Natural killer cell treated with Interleukin-12 subunit alpha and Interleukin-12 subunit beta and Interleukin-15 and Interleukin-18, amount 100 ng/mL, for 72 hours (primary cell): Measurements from ENCODE around the gene POU6F1. TPM values are rescaled to one million over a fixed set of nuclear protein-coding genes. Genes with fewer than 3 reads are reported as not detected.

ENCODE experiments used
- ATAC-seq, 2 donors: fragments of 150-1000 bp; cut with Tn5 transposase in 1 of 2; sonication (Bioruptor Pico), chemical (Tn5 transposase) in 1 of 2; 2 replicates each; pipeline ENCODE4 v1.10.0; 2021
- DNase-seq: peaks from one replicate; pipeline ENCODE4 v3.0.0; 2022; ENCODE audit warnings: low spot score
- H3K27ac Mint-ChIP-seq, 2 donors: 1 replicate in 1 of 2; 2 replicates in 1 of 2; pipeline ENCODE4 v1.8.0; 2022; ENCODE audit warnings: mixed read lengths in 2 of 2, mild to moderate bottlenecking in 1 of 2, moderate library complexity in 1 of 2
- H3K27me3 Mint-ChIP-seq, 2 donors: 1 replicate in 1 of 2; 2 replicates in 1 of 2; pipeline ENCODE4 v1.8.0; 2022; ENCODE audit warnings: mixed read lengths in 2 of 2
- H3K36me3 Mint-ChIP-seq: one replicate; pipeline ENCODE4 v1.8.0; 2022; ENCODE audit warnings: mixed read lengths
- H3K4me1 Mint-ChIP-seq, 2 donors: 1 replicate in 1 of 2; 2 replicates in 1 of 2; pipeline ENCODE4 v1.8.0; 2022; ENCODE audit warnings: low read depth in 2 of 2, mixed read lengths in 2 of 2, mild to moderate bottlenecking in 1 of 2
- H3K4me3 Mint-ChIP-seq: one replicate; pipeline ENCODE4 v1.8.0; 2022; ENCODE audit warnings: mixed read lengths
- H3K9me3 Mint-ChIP-seq: 2 replicates; pipeline ENCODE4 v1.8.0; 2022; ENCODE audit warnings: mixed read lengths
- total RNA-seq, 2 donors: library from RNA; stranded (reverse); gene quantifications; one replicate each; pipeline ENCODE4 v1.2.3, GENCODE V29; 2022

The POU6F1 gene
- total RNA-seq, 2 donors from 2014 or later, result 3.6 to 5.3 TPM

GRCh38 chr12:51185171-51185717, 32.6 kb downstream of the POU6F1 start:
- DNase-seq (no peak), ATAC-seq (no peak)
- Mint-ChIP-seq H3K4me1 (no peaks in the 10 kb centered on the region), H3K27me3 (no peaks in the 10 kb centered on the region), H3K27ac (no peak overlapping the region), H3K36me3 (no peaks in the 10 kb centered on the region), H3K4me3 (no peak overlapping the region), H3K9me3 (no peaks in the 10 kb centered on the region)

DNA sequence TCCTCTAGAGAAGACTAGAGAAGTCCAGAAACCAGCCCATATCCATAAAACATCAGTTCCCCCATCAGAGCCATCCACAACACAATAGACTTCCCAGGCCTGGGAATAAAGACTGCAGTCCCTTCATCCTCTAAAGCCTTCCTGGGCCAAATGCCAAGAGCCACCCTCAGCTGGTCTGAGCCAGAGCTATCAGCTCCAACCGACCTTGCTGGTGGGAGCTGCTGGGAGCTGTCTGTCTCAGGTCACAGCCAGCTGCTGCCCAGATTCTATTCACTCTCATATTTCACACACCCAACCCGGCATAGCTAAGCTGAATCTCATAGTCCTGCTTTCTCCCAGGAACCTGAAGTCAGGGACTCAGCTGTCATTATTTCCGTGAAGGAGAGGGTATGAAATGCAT, 34.0 kb downstream of the POU6F1 start:
- H3K9me3 Mint-ChIP-seq, result no peaks in the 10 kb centered on the region
- DNase-seq (no peak), ATAC-seq (no peak)
- no peak overlapping the region for H3K4me3 Mint-ChIP-seq
- H3K36me3 Mint-ChIP-seq, result no peaks in the 10 kb centered on the region
- no peaks in the 10 kb centered on the region for H3K27me3 Mint-ChIP-seq
- no peak overlapping the region for H3K27ac Mint-ChIP-seq
- no peaks in the 10 kb centered on the region for H3K4me1 Mint-ChIP-seq

DNA sequence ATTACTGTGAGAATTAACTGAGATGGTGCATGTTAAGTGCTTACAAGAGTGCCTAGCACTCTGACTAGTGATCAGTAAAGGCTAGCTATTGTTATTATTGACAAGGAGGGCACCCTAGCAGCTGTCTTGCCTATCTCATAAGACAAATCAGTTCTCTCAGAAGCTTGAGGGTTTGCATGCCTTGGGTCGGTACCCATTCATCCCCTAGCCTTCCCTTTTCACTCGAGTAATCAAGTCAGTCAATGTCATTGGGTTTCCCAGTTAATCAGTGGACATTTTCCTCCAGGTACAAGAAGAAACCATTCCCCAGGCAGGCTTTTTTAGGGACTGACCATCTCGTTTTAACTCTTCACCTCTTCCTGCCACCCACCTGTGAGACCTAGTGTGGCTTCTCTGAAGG, 34.5 kb downstream of the POU6F1 start:
- Mint-ChIP-seq H3K9me3 (no peaks in the 10 kb centered on the region), H3K36me3 (no peaks in the 10 kb centered on the region), H3K27ac (no peak overlapping the region), H3K27me3 (no peaks in the 10 kb centered on the region), H3K4me1 (no peaks in the 10 kb centered on the region), H3K4me3 (no peak overlapping the region)
- no peak for ATAC-seq
- no peak for DNase-seq

DNA sequence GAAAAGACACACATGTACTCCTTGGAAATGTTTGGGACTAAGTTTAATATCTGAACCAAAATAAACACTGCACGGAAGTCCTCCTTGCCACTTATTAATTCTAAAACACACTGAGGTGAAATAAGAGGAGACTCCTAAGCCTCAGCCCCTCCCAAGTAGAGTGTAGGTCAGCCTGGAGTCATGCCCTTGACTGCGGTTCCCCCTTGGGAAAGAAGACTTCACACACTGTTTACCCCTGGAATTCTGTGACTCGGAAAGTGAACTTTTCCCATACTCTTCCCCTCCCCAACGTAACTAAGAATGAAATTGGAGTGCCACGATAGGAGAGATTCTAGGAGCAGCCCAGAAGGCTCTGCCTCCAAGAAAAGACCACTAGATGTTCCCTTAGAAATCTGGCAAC, 36.3 kb downstream of the POU6F1 start:
- Mint-ChIP-seq H3K4me1 (no peaks in the 10 kb centered on the region), H3K27me3 (no peaks in the 10 kb centered on the region), H3K27ac (no peak overlapping the region), H3K4me3 (no peak overlapping the region), H3K36me3 (no peaks in the 10 kb centered on the region), H3K9me3 (no peaks in the 10 kb centered on the region)
- no peak for ATAC-seq
- DNase-seq, result no peak

GRCh38 chr12:51177897-51178296, 40.0 kb downstream of the POU6F1 start:
- H3K4me3 Mint-ChIP-seq, result no peak overlapping the region
- H3K27ac Mint-ChIP-seq, result no peak overlapping the region
- H3K9me3 Mint-ChIP-seq, result no peaks in the 10 kb centered on the region
- no peak for DNase-seq
- peaks cover 3 to 5% of the 10 kb centered on the region in 2 donors for H3K4me1 Mint-ChIP-seq
- H3K36me3 Mint-ChIP-seq, result no peaks in the 10 kb centered on the region
- ATAC-seq, result no peak
- no peaks in the 10 kb centered on the region for H3K27me3 Mint-ChIP-seq

- no peak for ATAC-seq
- Mint-ChIP-seq H3K9me3 (no peaks in the 10 kb centered on the region), H3K4me3 (no peak overlapping the region), H3K4me1 (peaks cover 7 to 8% of the 10 kb centered on the region in 2 donors), H3K27me3 (no peaks in the 10 kb centered on the region), H3K36me3 (no peaks in the 10 kb centered on the region), H3K27ac (no peak overlapping the region)
- no peak for DNase-seq
These were observed 43.4 kb downstream of the POU6F1 start for GRCh38 chr12:51174501-51174900.

DNA sequence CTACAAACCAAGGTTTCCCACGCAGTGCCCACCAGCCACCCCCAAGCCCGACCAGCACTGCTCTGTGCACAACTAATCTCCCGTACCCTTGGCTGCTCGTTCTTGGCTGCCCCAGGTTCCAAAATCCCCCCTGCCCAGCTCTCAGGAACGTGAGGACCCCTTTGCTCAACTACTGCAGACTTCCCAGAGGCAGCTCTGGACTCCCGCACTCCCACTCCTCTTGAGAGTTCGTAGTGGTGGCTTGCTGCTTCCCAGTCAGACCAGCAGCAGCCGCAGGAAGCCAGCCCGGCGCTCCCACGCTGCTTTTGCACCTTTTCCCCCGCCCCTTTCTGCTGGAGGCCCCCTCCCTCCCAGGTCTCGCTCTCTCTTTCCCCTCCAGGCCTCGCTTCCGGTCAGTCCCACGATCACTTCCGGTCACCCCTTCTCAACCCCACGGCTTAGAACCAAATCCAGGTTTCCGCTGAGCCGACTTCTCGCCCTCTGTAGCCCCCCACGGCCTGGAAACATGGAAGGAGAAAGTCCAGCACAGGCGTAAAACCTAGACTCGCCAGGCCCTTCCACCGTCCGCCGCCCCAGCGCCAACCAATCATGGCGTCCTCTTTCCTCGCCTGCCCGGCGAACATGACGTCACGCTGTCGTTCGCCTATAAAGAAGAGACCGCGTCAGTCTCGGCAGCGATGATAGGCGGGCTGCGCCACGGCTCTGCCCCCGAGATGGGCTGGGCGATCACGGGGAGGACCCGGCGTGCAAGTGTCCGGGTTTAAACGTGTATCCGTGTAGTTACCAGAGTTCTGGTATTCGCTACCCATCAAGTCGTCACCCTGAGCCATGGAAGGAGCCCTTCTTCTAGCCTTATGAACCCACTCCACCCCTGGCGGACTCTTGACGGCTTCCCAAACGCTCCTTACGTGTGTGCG, 45.1 kb downstream of the POU6F1 start, which contains the start of gene TFCP2:
Gene TFCP2 (minus strand): TSS at position 621 of the 917 bp plus-strand sequence. CDS start 713 bp downstream, outside the sequence.
- H3K27me3 Mint-ChIP-seq, result no peaks in the 10 kb centered on the region
- no peak within 1 kb of the TSS for H3K27ac Mint-ChIP-seq
- ATAC-seq (peak; percentile 99), DNase-seq (peak; percentile 96)
- H3K4me3 Mint-ChIP-seq, result no peak within 1 kb of the TSS
- H3K9me3 Mint-ChIP-seq, result no peaks in the 10 kb centered on the region
- H3K4me1 Mint-ChIP-seq, result peaks cover 12% of the 10 kb centered on the region in 2 donors
- no peaks in the 10 kb centered on the region for H3K36me3 Mint-ChIP-seq

DNA sequence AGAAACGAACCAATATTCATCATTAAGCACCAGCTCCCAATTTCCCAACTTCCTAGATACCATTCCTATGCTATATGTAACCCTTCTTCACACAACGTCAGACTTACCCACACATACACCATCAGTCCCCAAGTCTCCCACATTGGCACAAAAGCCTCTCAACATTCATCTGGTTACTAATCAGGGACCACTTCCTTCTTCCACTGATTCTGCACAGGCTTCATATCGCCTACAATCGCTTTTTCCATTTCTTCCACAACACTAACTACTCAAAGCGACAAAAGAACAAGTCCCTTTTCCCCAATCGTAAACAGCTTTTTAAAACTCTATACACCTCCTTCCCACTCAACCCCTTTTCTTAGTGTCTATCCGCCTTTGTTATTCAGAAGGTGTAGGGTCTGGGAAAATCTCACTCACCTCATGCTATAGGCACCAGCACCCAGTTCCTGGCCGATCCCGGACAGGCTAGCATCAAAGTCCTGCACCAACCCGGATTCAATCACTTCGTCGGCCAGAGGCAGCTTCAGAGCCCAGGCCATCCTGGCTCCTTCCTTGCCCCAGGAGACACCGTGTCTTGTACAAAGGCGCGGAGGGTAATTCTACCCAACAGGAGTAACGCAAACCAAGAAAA, 45.9 kb downstream of the POU6F1 start:
- Mint-ChIP-seq H3K27ac (no peak overlapping the region), H3K4me1 (peaks cover 12 to 15% of the 10 kb centered on the region in 2 donors), H3K9me3 (no peaks in the 10 kb centered on the region), H3K27me3 (no peaks in the 10 kb centered on the region), H3K36me3 (no peaks in the 10 kb centered on the region), H3K4me3 (no peak overlapping the region)
- DNase-seq (no peak), ATAC-seq (peak in 1 of 2 donors; percentile 1)

- no peaks in the 10 kb centered on the region for H3K27me3 Mint-ChIP-seq
- ATAC-seq (no peak), DNase-seq (no peak)
- H3K4me3 Mint-ChIP-seq, result no peak overlapping the region
- H3K4me1 Mint-ChIP-seq, result peaks cover 39 to 44% of the 10 kb centered on the region in 2 donors
- H3K27ac Mint-ChIP-seq, result no peak overlapping the region
- no peaks in the 10 kb centered on the region for H3K36me3 Mint-ChIP-seq
- no peaks in the 10 kb centered on the region for H3K9me3 Mint-ChIP-seq
These were observed 54.1 kb downstream of the POU6F1 start for GRCh38 chr12:51163795-51164194.

- no peak for DNase-seq
- no peak for ATAC-seq
- H3K9me3 Mint-ChIP-seq, result no peaks in the 10 kb centered on the region
- no peaks in the 10 kb centered on the region for H3K36me3 Mint-ChIP-seq
- H3K27ac Mint-ChIP-seq, result no peak overlapping the region
- peaks cover 39 to 45% of the 10 kb centered on the region in 2 donors for H3K4me1 Mint-ChIP-seq
- no peaks in the 10 kb centered on the region for H3K27me3 Mint-ChIP-seq
- H3K4me3 Mint-ChIP-seq, result no peak overlapping the region
These were observed 55.6 kb downstream of the POU6F1 start for GRCh38 chr12:51162217-51162616.

DNA sequence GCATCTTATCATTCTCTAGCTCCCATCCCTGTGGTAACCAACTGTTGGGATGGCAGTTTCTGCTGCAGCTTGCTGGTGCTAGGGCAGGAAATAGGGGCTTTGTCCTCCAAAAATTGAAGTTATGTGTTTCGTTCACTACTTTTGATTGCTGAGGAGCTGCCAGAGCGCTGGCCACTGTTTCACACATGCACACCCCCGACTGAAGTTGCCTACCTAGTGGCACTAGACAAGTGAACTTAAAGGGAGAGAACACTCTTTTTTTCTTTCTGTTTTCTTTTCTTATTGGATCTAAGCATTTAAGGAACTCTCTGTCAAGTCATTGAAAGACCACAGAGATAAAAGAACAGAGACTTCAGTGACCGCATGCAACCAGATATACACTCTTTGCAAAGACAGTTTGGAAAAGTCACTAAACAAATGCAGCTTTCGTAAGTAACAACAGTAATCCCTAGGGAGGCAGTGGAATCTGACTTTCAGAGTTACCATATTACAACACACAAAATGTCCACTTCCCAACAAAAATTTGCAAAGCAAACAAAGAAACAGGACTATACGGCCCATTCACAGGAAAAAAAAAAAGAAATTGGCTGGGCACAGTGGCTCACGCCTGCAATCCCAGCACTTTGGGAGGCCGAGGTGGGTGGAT, 56.9 kb downstream of the POU6F1 start:
- peak overlapping the region; percentile 64 for H3K4me3 Mint-ChIP-seq
- H3K27ac Mint-ChIP-seq, result peak overlapping the region in 1 of 2 donors; percentile 53
- DNase-seq (no peak), ATAC-seq (peak in 1 of 2 donors; percentile 68)
- H3K36me3 Mint-ChIP-seq, result no peaks in the 10 kb centered on the region
- no peaks in the 10 kb centered on the region for H3K9me3 Mint-ChIP-seq
- H3K4me1 Mint-ChIP-seq, result peaks cover 33 to 41% of the 10 kb centered on the region in 2 donors
- no peaks in the 10 kb centered on the region for H3K27me3 Mint-ChIP-seq

DNA sequence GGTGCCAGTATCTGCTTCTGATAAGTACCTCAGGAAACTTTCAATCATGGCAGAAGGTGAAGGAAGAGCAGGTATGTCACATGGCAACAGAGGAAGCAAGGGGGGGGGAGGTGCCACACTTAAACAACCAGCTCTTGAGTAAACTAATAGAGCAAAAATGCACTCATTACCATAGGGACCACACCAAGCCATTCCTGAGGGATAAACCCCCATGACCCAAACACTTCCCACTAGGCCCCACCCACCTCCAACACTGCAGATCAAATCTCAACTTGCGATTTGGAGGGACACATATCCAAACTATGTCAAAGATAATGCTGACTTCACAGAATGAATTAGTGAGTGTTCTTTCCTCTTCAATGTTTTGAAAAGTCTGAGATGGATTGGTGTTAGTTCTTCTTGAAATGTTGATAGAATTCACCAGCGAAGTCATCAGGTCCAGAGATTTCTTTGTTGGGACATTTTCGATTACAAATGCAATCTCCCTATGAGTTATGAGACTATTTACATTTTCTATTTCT, 61.6 kb downstream of the POU6F1 start:
- H3K36me3 Mint-ChIP-seq, result no peaks in the 10 kb centered on the region
- ATAC-seq, result no peak

GRCh38 chr12:51152953-51153352, 64.9 kb downstream of the POU6F1 start:
- Mint-ChIP-seq H3K4me3 (no peak overlapping the region), H3K27me3 (no peaks in the 10 kb centered on the region), H3K9me3 (no peaks in the 10 kb centered on the region), H3K36me3 (no peaks in the 10 kb centered on the region), H3K4me1 (peaks cover 12 to 27% of the 10 kb centered on the region in 2 donors), H3K27ac (no peak overlapping the region)
- ATAC-seq (no peak), DNase-seq (no peak)

More for the DNA sequence above, 61.6 kb downstream of the POU6F1 start:
- H3K27ac Mint-ChIP-seq, result no peak overlapping the region
- H3K27me3 Mint-ChIP-seq, result no peaks in the 10 kb centered on the region
- H3K4me1 Mint-ChIP-seq, result peaks cover 16 to 22% of the 10 kb centered on the region in 2 donors
- no peaks in the 10 kb centered on the region for H3K9me3 Mint-ChIP-seq
- no peak overlapping the region for H3K4me3 Mint-ChIP-seq
- no peak for DNase-seq
